HG03108 (cell line): ENCODE measurements around the gene OR6A2.
"Not testable (repeated sequence)": the region's sequence is repeated elsewhere in the genome, so short reads cannot be mapped to it uniquely, and the experiment has no call there.

ENCODE experiments used
- ATAC-seq: cut with Tn5 transposase; IDR thresholded peaks from one replicate; pipeline ENCODE4 v1.9.1; 2021; ENCODE audit warnings: moderate library complexity; ENCODE audit not compliant: unreplicated experiment

The OR6A2 gene

GRCh38 chr11:6799402-6799801, at the start of gene OR6A2:
OR6A2 (minus strand) TSS chr11:6799689; CDS start chr11:6795708, 3,981 bp downstream.
- no peak for ATAC-seq

GRCh38 chr11:6845383-6845782, 45.9 kb upstream of the OR6A2 start, which contains the start of gene OR10A5:
OR10A5 (plus strand) TSS chr11:6845683; CDS start chr11:6845683, 0 bp downstream.
- no peak for ATAC-seq

GRCh38 chr11:6844356-6844755, 44.9 kb upstream of the OR6A2 start:
- no peak for ATAC-seq

GRCh38 chr11:6843670-6844069, 44.2 kb upstream of the OR6A2 start:
- no peak for ATAC-seq

- no peak for ATAC-seq
Measured at GRCh38 chr11:6841694-6842093, 42.2 kb upstream of the OR6A2 start.

- no peak for ATAC-seq
Measured at GRCh38 chr11:6834021-6834420, 34.5 kb upstream of the OR6A2 start.

GRCh38 chr11:6833356-6833755, 33.9 kb upstream of the OR6A2 start:
- no peak for ATAC-seq

- no peak for ATAC-seq
Measured at GRCh38 chr11:6828103-6828502, 28.6 kb upstream of the OR6A2 start.

- ATAC-seq = no peak
Measured at GRCh38 chr11:6825231-6825744, 25.8 kb upstream of the OR6A2 start.

- no peak for ATAC-seq
Measured at GRCh38 chr11:6824136-6824823, 24.8 kb upstream of the OR6A2 start.

GRCh38 chr11:6818967-6819366, 19.5 kb upstream of the OR6A2 start:
- ATAC-seq = no peak

- ATAC-seq = no peak
Measured at GRCh38 chr11:6817694-6818093, 18.2 kb upstream of the OR6A2 start.

GRCh38 chr11:6813656-6814055, 14.2 kb upstream of the OR6A2 start:
- ATAC-seq = no peak

- no peak for ATAC-seq
Measured at GRCh38 chr11:6812390-6813005, 13.0 kb upstream of the OR6A2 start.

GRCh38 chr11:6801075-6801474, 1.6 kb upstream of the OR6A2 start:
- not testable (repeated sequence) for ATAC-seq

- ATAC-seq = no peak
Measured at GRCh38 chr11:6794639-6795038, 4.8 kb downstream of the OR6A2 start.

- ATAC-seq = no peak
Measured at GRCh38 chr11:6790546-6790945, 8.9 kb downstream of the OR6A2 start.

- no peak for ATAC-seq
Measured at GRCh38 chr11:6782720-6783119, 16.8 kb downstream of the OR6A2 start, which contains the start of gene OR2AG1. OR2AG1 (plus strand) TSS chr11:6783020; CDS start chr11:6785038, 2,018 bp downstream.

- ATAC-seq = no peak
Measured at GRCh38 chr11:6780829-6781228, 18.7 kb downstream of the OR6A2 start.

- no peak for ATAC-seq
Measured at GRCh38 chr11:6778518-6778917, 21.0 kb downstream of the OR6A2 start.

- peak; percentile 87 for ATAC-seq
Measured at GRCh38 chr11:6771926-6772893, 27.3 kb downstream of the OR6A2 start, which contains the start of gene OR2AG2. OR2AG2 (minus strand) TSS chr11:6771976; CDS start chr11:6768957, 3,019 bp downstream.
